Measurements from ENCODE around the gene PRKAG2.
A peak's percentile ranks its signal among the peaks of the same experiment; 100 is the strongest.
"Not testable (repeated sequence)": the region's sequence is repeated elsewhere in the genome, so short reads cannot be mapped to it uniquely, and the experiment has no call there.

PRKAG2 gene

GRCh38 chr7:151840088-151840910, 36.6 kb downstream of the PRKAG2 start:
- H3K4me3 ChIP-seq: no peak overlapping the region
- H3K27ac ChIP-seq: peak overlapping the region in 6 of 21 experiments; percentile 28 to 75 (median 62)

GRCh38 chr7:151839451-151839921, 37.4 kb downstream of the PRKAG2 start:
- Histone ChIP-seq H3K27ac (peak overlapping the region in 12 of 21 experiments; percentile 12 to 75 (median 50)), H3K4me3 (no peak overlapping the region)

GRCh38 chr7:151838861-151839381, 38.0 kb downstream of the PRKAG2 start:
- H3K4me3 ChIP-seq: peak overlapping the region in 1 of 7 experiments; percentile 4
- peak overlapping the region in 13 of 21 experiments; percentile 12 to 75 (median 49) for H3K27ac ChIP-seq

GRCh38 chr7:151838072-151838471, 38.8 kb downstream of the PRKAG2 start:
- H3K27ac ChIP-seq: peak overlapping the region in 17 of 21 experiments; percentile 1 to 75 (median 40)
- no peak overlapping the region for H3K4me3 ChIP-seq

- H3K4me3 ChIP-seq: no peak overlapping the region
- H3K27ac ChIP-seq: peak overlapping the region in 17 of 21 experiments; percentile 1 to 75 (median 40)
These were observed 39.5 kb downstream of the PRKAG2 start for GRCh38 chr7:151837285-151838042.

- Histone ChIP-seq H3K27ac (no peak overlapping the region), H3K4me3 (no peak overlapping the region)
These were observed 40.0 kb downstream of the PRKAG2 start for GRCh38 chr7:151836927-151837205.

- Histone ChIP-seq H3K4me3 (no peak overlapping the region), H3K27ac (no peak overlapping the region)
These were observed 40.6 kb downstream of the PRKAG2 start for GRCh38 chr7:151836191-151836926.

GRCh38 chr7:151835636-151836035, 41.3 kb downstream of the PRKAG2 start:
- Histone ChIP-seq H3K27ac (no peak overlapping the region), H3K4me3 (no peak overlapping the region)

GRCh38 chr7:151834271-151835035, 42.5 kb downstream of the PRKAG2 start:
- no peak overlapping the region for H3K27ac ChIP-seq
- no peak overlapping the region for H3K4me3 ChIP-seq

GRCh38 chr7:151833691-151834090, 43.2 kb downstream of the PRKAG2 start:
- Histone ChIP-seq H3K27ac (no peak overlapping the region), H3K4me3 (no peak overlapping the region)

GRCh38 chr7:151833213-151833651, 43.7 kb downstream of the PRKAG2 start:
- no peak overlapping the region for H3K4me3 ChIP-seq

GRCh38 chr7:151832656-151833055, 44.3 kb downstream of the PRKAG2 start:
- Histone ChIP-seq H3K27ac (no peak overlapping the region), H3K4me3 (no peak overlapping the region)

More at GRCh38 chr7:151833213-151833651, 43.7 kb downstream of the PRKAG2 start:
- H3K27ac ChIP-seq: no peak overlapping the region

GRCh38 chr7:151832138-151832537, 44.8 kb downstream of the PRKAG2 start:
- no peak overlapping the region for H3K27ac ChIP-seq
- H3K4me3 ChIP-seq: no peak overlapping the region

GRCh38 chr7:151831606-151832005, 45.3 kb downstream of the PRKAG2 start:
- Histone ChIP-seq H3K4me3 (no peak overlapping the region), H3K27ac (no peak overlapping the region)

- H3K27ac ChIP-seq: no peak overlapping the region
These were observed 46.6 kb downstream of the PRKAG2 start for GRCh38 chr7:151830121-151830830.

GRCh38 chr7:151829707-151830106, 47.2 kb downstream of the PRKAG2 start:
- H3K27ac ChIP-seq: no peak overlapping the region
- no peak overlapping the region for H3K4me3 ChIP-seq

More at GRCh38 chr7:151830121-151830830, 46.6 kb downstream of the PRKAG2 start:
- no peak overlapping the region for H3K4me3 ChIP-seq

- Histone ChIP-seq H3K27ac (no peak overlapping the region), H3K4me3 (no peak overlapping the region)
These were observed 49.3 kb downstream of the PRKAG2 start for GRCh38 chr7:151827620-151828019.

GRCh38 chr7:151826316-151826715, 50.6 kb downstream of the PRKAG2 start:
- H3K4me3 ChIP-seq, H3K27ac ChIP-seq: not testable (repeated sequence)

Measured in skin epidermis (tissue), 12 donors.